Endometrium (tissue), 2 donors: ENCODE results near the gene CHSY1.

Source experiments
- FAIRE-seq: peaks from 2 replicates; lab custom pipeline; 2012; peaks lifted over from hg19 to GRCh38; lab: Jason Lieb, UNC
- donor health status: control.
- donor health status: control.

Gene CHSY1

GRCh38 chr15:101269479-101270223 is 17.8 kb upstream of the CHSY1 start:
- FAIRE-seq: no peak

GRCh38 chr15:101267320-101268104 is 15.7 kb upstream of the CHSY1 start:
- no peak for FAIRE-seq

GRCh38 chr15:101266787-101267186 is 14.9 kb upstream of the CHSY1 start:
- FAIRE-seq: no peak

- FAIRE-seq: no peak
Measured at GRCh38 chr15:101266034-101266433, 14.2 kb upstream of the CHSY1 start.

- no peak for FAIRE-seq
Measured at GRCh38 chr15:101264911-101265641, 13.2 kb upstream of the CHSY1 start.

- FAIRE-seq: no peak
Measured at GRCh38 chr15:101264011-101264410, 12.2 kb upstream of the CHSY1 start.

GRCh38 chr15:101262551-101262950 is 10.7 kb upstream of the CHSY1 start:
- FAIRE-seq: no peak

GRCh38 chr15:101258238-101259144 is 6.6 kb upstream of the CHSY1 start:
- peak; percentile 37 for FAIRE-seq

- FAIRE-seq: no peak
Measured at GRCh38 chr15:101256757-101257156, 4.9 kb upstream of the CHSY1 start.

- FAIRE-seq: no peak
Measured at GRCh38 chr15:101255615-101256241, 3.9 kb upstream of the CHSY1 start.

GRCh38 chr15:101255051-101255395 is 3.2 kb upstream of the CHSY1 start:
- FAIRE-seq: no peak

- FAIRE-seq: no peak
Measured at GRCh38 chr15:101254157-101255050, 2.6 kb upstream of the CHSY1 start.

- no peak for FAIRE-seq
Measured at GRCh38 chr15:101252836-101253235, 988 bp upstream of the CHSY1 start.

GRCh38 chr15:101250873-101251829 is 697 bp downstream of the CHSY1 start:
- no peak for FAIRE-seq

- FAIRE-seq: no peak
Measured at GRCh38 chr15:101250341-101250831, 1.5 kb downstream of the CHSY1 start.

- no peak for FAIRE-seq
Measured at GRCh38 chr15:101248274-101248673, 3.6 kb downstream of the CHSY1 start.

GRCh38 chr15:101246824-101247745 is 4.8 kb downstream of the CHSY1 start:
- no peak for FAIRE-seq

- FAIRE-seq: no peak
Measured at GRCh38 chr15:101246391-101246790, 5.5 kb downstream of the CHSY1 start.
